Uterus (tissue), 2 donors: ENCODE results near the gene CLCA2.

ENCODE experiments used
- CTCF ChIP-seq, 4 experiments: fragments of 200-600 bp in 2 of 4; fragments of 450-650 bp in 2 of 4; sonication (generic) in 2 of 4; IDR thresholded peaks; one replicate each; pipeline ENCODE4 v1.5.1; 2016 to 2019; ENCODE audit warnings: antibody characterized with exemption in 4 of 4, mild to moderate bottlenecking in 2 of 4, moderate library complexity in 1 of 4
- POLR2A ChIP-seq, 2 donors: fragments of 450-650 bp; IDR thresholded peaks; one replicate each; pipeline ENCODE4 v1.6.1; 2016; ENCODE audit warnings: antibody characterized with exemption in 2 of 2, mild to moderate bottlenecking in 1 of 2, moderate library complexity in 1 of 2

- TF ChIP-seq CTCF (IDR thresholded peaks at IDR 0.05) (no peak), POLR2A (IDR thresholded peaks at IDR 0.05) (no peak)
Observed at GRCh38 chr1:86445919-86446318, 21.9 kb downstream of the CLCA2 start.
